ENCODE measurements around the gene MTCL1.

The MTCL1 gene

GRCh38 chr18:8788503-8789429 lies 83.4 kb downstream of the MTCL1 start:
- DNase-seq (ENCODE audit: low read depth in 2 of 3, low spot score in 1 of 3): no peak

GRCh38 chr18:8791171-8791651 lies 85.9 kb downstream of the MTCL1 start:
- no peak for DNase-seq (ENCODE audit: low read depth in 2 of 3, low spot score in 1 of 3)

GRCh38 chr18:8792688-8793316 lies 87.4 kb downstream of the MTCL1 start:
- no peak for DNase-seq (ENCODE audit: low read depth in 2 of 3, low spot score in 1 of 3)

GRCh38 chr18:8793445-8794155 lies 88.2 kb downstream of the MTCL1 start:
- DNase-seq (ENCODE audit: low read depth in 2 of 3, low spot score in 1 of 3): no peak

GRCh38 chr18:8794156-8794933 lies 89.0 kb downstream of the MTCL1 start:
- DNase-seq (ENCODE audit: low read depth in 2 of 3, low spot score in 1 of 3): no peak

- no peak for DNase-seq (ENCODE audit: low read depth in 2 of 3, low spot score in 1 of 3)
Measured at GRCh38 chr18:8794934-8795280, 89.6 kb downstream of the MTCL1 start.

GRCh38 chr18:8795586-8796325 lies 90.4 kb downstream of the MTCL1 start:
- no peak for DNase-seq (ENCODE audit: low read depth in 2 of 3, low spot score in 1 of 3)

- DNase-seq (ENCODE audit: low read depth in 2 of 3, low spot score in 1 of 3): no peak
Measured at GRCh38 chr18:8797206-8797605, 91.8 kb downstream of the MTCL1 start.

- no peak for DNase-seq (ENCODE audit: low read depth in 2 of 3, low spot score in 1 of 3)
Measured at GRCh38 chr18:8799001-8799400, 93.6 kb downstream of the MTCL1 start.

GRCh38 chr18:8799596-8800441 lies 94.5 kb downstream of the MTCL1 start:
- DNase-seq (ENCODE audit: low read depth in 2 of 3, low spot score in 1 of 3): no peak

GRCh38 chr18:8800445-8800844 lies 95.1 kb downstream of the MTCL1 start:
- DNase-seq (ENCODE audit: low read depth in 2 of 3, low spot score in 1 of 3): no peak

GRCh38 chr18:8800876-8801262 lies 95.5 kb downstream of the MTCL1 start:
- DNase-seq (ENCODE audit: low read depth in 2 of 3, low spot score in 1 of 3): no peak

- no peak for DNase-seq (ENCODE audit: low read depth in 2 of 3, low spot score in 1 of 3)
Measured at GRCh38 chr18:8801263-8801901, 96.0 kb downstream of the MTCL1 start.

GRCh38 chr18:8802017-8802672 lies 96.8 kb downstream of the MTCL1 start:
- no peak for DNase-seq (ENCODE audit: low read depth in 2 of 3, low spot score in 1 of 3)

GRCh38 chr18:8803063-8803795 lies 97.9 kb downstream of the MTCL1 start:
- DNase-seq (ENCODE audit: low read depth in 2 of 3, low spot score in 1 of 3): no peak

- DNase-seq (ENCODE audit: low read depth in 2 of 3, low spot score in 1 of 3): no peak
Measured at GRCh38 chr18:8803957-8804356, 98.6 kb downstream of the MTCL1 start.

- no peak for DNase-seq (ENCODE audit: low read depth in 2 of 3, low spot score in 1 of 3)
Measured at GRCh38 chr18:8805552-8805951, 100.2 kb downstream of the MTCL1 start.
